Measurements from ENCODE around the gene ZBTB39. TPM values are rescaled to one million over a fixed set of nuclear protein-coding genes. Genes with fewer than 3 reads are reported as not detected.

The ZBTB39 gene
- total RNA-seq, 3 donors from 2014 or later (not counting 1 experiment from before 2014, with no cell fraction given), result 9.5 to 17.6 (median 12.5) TPM

GRCh38 chr12:57044889-57045288 lies 38.5 kb upstream of the ZBTB39 start:
- no peak for TF ChIP-seq CTCF (IDR thresholded peaks at IDR 0.05)
- no peak overlapping the region for H3K27ac Mint-ChIP-seq
- Histone ChIP-seq H3K27me3 (ENCODE audit: control insufficient read depth, insufficient read depth, low read length) (peaks cover 2% of the 10 kb centered on the region), H3K27ac (ENCODE audit: low read length) (no peak overlapping the region), H3K4me3 (ENCODE audit: low read length) (no peak overlapping the region), H3K9me3 (ENCODE audit: control insufficient read depth, insufficient read depth, low read length) (no peaks in the 10 kb centered on the region), H3K4me1 (ENCODE audit: control insufficient read depth, insufficient read depth, low read length) (peaks cover 26% of the 10 kb centered on the region), H3K36me3 (ENCODE audit: control insufficient read depth, insufficient read depth, low read length) (no peaks in the 10 kb centered on the region)
- no peaks in the 10 kb centered on the region for H3K9me3 Mint-ChIP-seq
- ATAC-seq (no peak), DNase-seq (no peak)
- no peak overlapping the region for H3K4me3 Mint-ChIP-seq
- intact Hi-C loops (cut with micrococcal nuclease), result no loop called here
- H3K36me3 Mint-ChIP-seq, result no peaks in the 10 kb centered on the region
- peaks cover 24 to 26% of the 10 kb centered on the region in 2 donors for H3K4me1 Mint-ChIP-seq
- WGBS (ENCODE audit: insufficient coverage), result 98% methylated on average over 3 of the region's 3 CpGs
- H3K27me3 Mint-ChIP-seq (ENCODE audit: low read depth in 2 of 2), result peaks cover 43 to 60% of the 10 kb centered on the region in 2 donors

GRCh38 chr12:57044468-57044867 lies 38.1 kb upstream of the ZBTB39 start:
- 89% methylated on average over 3 of the region's 6 CpGs for WGBS (ENCODE audit: insufficient coverage)
- no peak for DNase-seq
- H3K4me1 ChIP-seq (ENCODE audit: control insufficient read depth, insufficient read depth, low read length), result peaks cover 26% of the 10 kb centered on the region
- H3K4me1 Mint-ChIP-seq, result peaks cover 24 to 26% of the 10 kb centered on the region in 2 donors
- ATAC-seq, result no peak
- no peaks in the 10 kb centered on the region for H3K9me3 Mint-ChIP-seq
- no peak overlapping the region for H3K27ac ChIP-seq (ENCODE audit: low read length)
- H3K27me3 Mint-ChIP-seq (ENCODE audit: low read depth in 2 of 2), result peaks cover 43 to 56% of the 10 kb centered on the region in 2 donors
- H3K4me3 Mint-ChIP-seq, result no peak overlapping the region
- no peak for TF ChIP-seq CTCF (IDR thresholded peaks at IDR 0.05)
- peaks cover 2% of the 10 kb centered on the region for H3K27me3 ChIP-seq (ENCODE audit: control insufficient read depth, insufficient read depth, low read length)
- no peak overlapping the region for H3K27ac Mint-ChIP-seq
- no peaks in the 10 kb centered on the region for H3K9me3 ChIP-seq (ENCODE audit: control insufficient read depth, insufficient read depth, low read length)
- intact Hi-C loops (cut with micrococcal nuclease), result no loop called here
- no peaks in the 10 kb centered on the region for H3K36me3 Mint-ChIP-seq
- no peak overlapping the region for H3K4me3 ChIP-seq (ENCODE audit: low read length)
- H3K36me3 ChIP-seq (ENCODE audit: control insufficient read depth, insufficient read depth, low read length), result no peaks in the 10 kb centered on the region

GRCh38 chr12:57042695-57043094 lies 36.3 kb upstream of the ZBTB39 start:
- H3K27me3 ChIP-seq (ENCODE audit: control insufficient read depth, insufficient read depth, low read length), result peaks cover 2% of the 10 kb centered on the region
- Mint-ChIP-seq H3K4me1 (peaks cover 14 to 19% of the 10 kb centered on the region in 2 donors), H3K4me3 (no peak overlapping the region), H3K27ac (no peak overlapping the region), H3K36me3 (no peaks in the 10 kb centered on the region), H3K27me3 (ENCODE audit: low read depth in 2 of 2) (peaks cover 34 to 44% of the 10 kb centered on the region in 2 donors), H3K9me3 (no peaks in the 10 kb centered on the region)
- WGBS (ENCODE audit: insufficient coverage), result 90% methylated on average over 2 of the region's 2 CpGs
- no peak for ATAC-seq
- TF ChIP-seq CTCF (IDR thresholded peaks at IDR 0.05), result no peak
- DNase-seq, result no peak
- H3K4me3 ChIP-seq (ENCODE audit: low read length), result no peak overlapping the region
- intact Hi-C loops (cut with micrococcal nuclease), result no loop called here
- H3K27ac ChIP-seq (ENCODE audit: low read length), result no peak overlapping the region
- peaks cover 16% of the 10 kb centered on the region for H3K4me1 ChIP-seq (ENCODE audit: control insufficient read depth, insufficient read depth, low read length)
- no peaks in the 10 kb centered on the region for H3K9me3 ChIP-seq (ENCODE audit: control insufficient read depth, insufficient read depth, low read length)
- H3K36me3 ChIP-seq (ENCODE audit: control insufficient read depth, insufficient read depth, low read length), result no peaks in the 10 kb centered on the region

GRCh38 chr12:57040750-57041149 lies 34.4 kb upstream of the ZBTB39 start:
- H3K9me3 Mint-ChIP-seq, result no peaks in the 10 kb centered on the region
- H3K36me3 Mint-ChIP-seq, result no peaks in the 10 kb centered on the region
- no peak overlapping the region for H3K27ac ChIP-seq (ENCODE audit: low read length)
- peaks cover 2% of the 10 kb centered on the region for H3K27me3 ChIP-seq (ENCODE audit: control insufficient read depth, insufficient read depth, low read length)
- DNase-seq, result no peak
- H3K27me3 Mint-ChIP-seq (ENCODE audit: low read depth in 2 of 2), result peaks cover 16 to 24% of the 10 kb centered on the region in 2 donors
- no peaks in the 10 kb centered on the region for H3K4me1 Mint-ChIP-seq
- no peak overlapping the region for H3K4me3 ChIP-seq (ENCODE audit: low read length)
- H3K27ac Mint-ChIP-seq, result no peak overlapping the region
- TF ChIP-seq CTCF (IDR thresholded peaks at IDR 0.05), result no peak
- no peaks in the 10 kb centered on the region for H3K4me1 ChIP-seq (ENCODE audit: control insufficient read depth, insufficient read depth, low read length)
- intact Hi-C loops (cut with micrococcal nuclease), result no loop called here
- no peaks in the 10 kb centered on the region for H3K9me3 ChIP-seq (ENCODE audit: control insufficient read depth, insufficient read depth, low read length)
- ATAC-seq, result no peak
- H3K4me3 Mint-ChIP-seq, result no peak overlapping the region
- 50% methylated on average over 2 of the region's 2 CpGs for WGBS (ENCODE audit: insufficient coverage)
- H3K36me3 ChIP-seq (ENCODE audit: control insufficient read depth, insufficient read depth, low read length), result no peaks in the 10 kb centered on the region

All from natural killer cell (primary cell).